DOHH2 (cell line): ENCODE results near the gene KPNB1.

Experiments used
- H3F3A ChIP-seq: fragments of 200-600 bp; sonication (generic), shearing (Covaris generic); 2 replicates; pipeline ENCODE4 v1.6.0; 2016; ENCODE audit warnings: antibody characterized with exemption, mild to moderate bottlenecking; ENCODE audit not compliant: control insufficient read depth, insufficient read depth
- H3K27ac ChIP-seq: fragments of 200-600 bp; sonication (generic); 2 replicates; pipeline ENCODE4 v1.5.1; 2014; ENCODE audit warnings: low read depth, mild to moderate bottlenecking, low read length, moderate library complexity
- H3K27me3 ChIP-seq: fragments of 200-600 bp; sonication (generic); 2 replicates; pipeline ENCODE4 v1.6.1; 2014; ENCODE audit warnings: mild to moderate bottlenecking, low read length, mixed read lengths; ENCODE audit not compliant: control insufficient read depth
- H3K36me3 ChIP-seq: fragments of 200-600 bp; sonication (generic); 2 replicates; pipeline ENCODE4 v1.6.1; 2014; ENCODE audit warnings: mild to moderate bottlenecking, low read length, moderate library complexity, mixed read lengths; ENCODE audit not compliant: control insufficient read depth
- H3K4me1 ChIP-seq: fragments of 200-600 bp; sonication (generic); 2 replicates; pipeline ENCODE4 v1.6.1; 2014; ENCODE audit warnings: mild to moderate bottlenecking, low read length, mixed read lengths; ENCODE audit not compliant: control insufficient read depth
- H3K4me2 ChIP-seq: fragments of 200-600 bp; sonication (generic); 2 replicates; pipeline ENCODE4 v1.6.0; 2014; ENCODE audit warnings: mild to moderate bottlenecking, low read length, moderate library complexity
- H3K4me3 ChIP-seq: fragments of 200-600 bp; sonication (generic); 2 replicates; pipeline ENCODE4 v1.5.1; 2014; ENCODE audit warnings: mild to moderate bottlenecking, low read length, mixed read lengths
- H3K79me2 ChIP-seq: fragments of 200-600 bp; sonication (generic); 2 replicates; pipeline ENCODE4 v1.6.1; 2014; ENCODE audit warnings: mild to moderate bottlenecking, low read length, mixed read lengths; ENCODE audit not compliant: control insufficient read depth
- H3K9me2 ChIP-seq: fragments of 200-600 bp; sonication (generic); replicated peaks from 2 replicates; pipeline ENCODE4 v1.6.1; 2014; ENCODE audit warnings: mild to moderate bottlenecking, low read length, mixed read lengths; ENCODE audit not compliant: control insufficient read depth
- H3K9me3 ChIP-seq: fragments of 200-600 bp; sonication (generic); 2 replicates; pipeline ENCODE4 v1.6.1; 2014; ENCODE audit warnings: antibody characterized with exemption, low read length, mixed read lengths; ENCODE audit not compliant: control insufficient read depth, insufficient read depth
- H4K20me1 ChIP-seq: fragments of 200-600 bp; sonication (generic); 2 replicates; pipeline ENCODE4 v1.6.0; 2014; ENCODE audit warnings: low read depth, mild to moderate bottlenecking, antibody characterized with exemption, low read length, moderate library complexity; ENCODE audit not compliant: control insufficient read depth, insufficient read depth
- EZH2phosphoT487 ChIP-seq: fragments of 200-600 bp; sonication (generic); IDR thresholded peaks from 2 replicates; pipeline ENCODE4 v1.6.1; 2017; ENCODE audit warnings: borderline replicate concordance, mild to moderate bottlenecking, antibody characterized with exemption, low read length, moderate library complexity, mixed read lengths
- TF ChIP-seq, protein P1 (sequence below): fragments of 200-600 bp; sonication (generic); IDR thresholded peaks from one replicate; pipeline ENCODE4 v1.5.1; 2014; ENCODE audit warnings: antibody characterized with exemption, mild to moderate bottlenecking, low read depth, low read length; ENCODE audit not compliant: poor library complexity, severe bottlenecking

KPNB1 gene

GRCh38 chr17:47675380-47676198 lies 25.9 kb downstream of the KPNB1 start:
- no peaks in the 10 kb centered on the region for H3K9me3 ChIP-seq
- TF ChIP-seq, protein P1, sequence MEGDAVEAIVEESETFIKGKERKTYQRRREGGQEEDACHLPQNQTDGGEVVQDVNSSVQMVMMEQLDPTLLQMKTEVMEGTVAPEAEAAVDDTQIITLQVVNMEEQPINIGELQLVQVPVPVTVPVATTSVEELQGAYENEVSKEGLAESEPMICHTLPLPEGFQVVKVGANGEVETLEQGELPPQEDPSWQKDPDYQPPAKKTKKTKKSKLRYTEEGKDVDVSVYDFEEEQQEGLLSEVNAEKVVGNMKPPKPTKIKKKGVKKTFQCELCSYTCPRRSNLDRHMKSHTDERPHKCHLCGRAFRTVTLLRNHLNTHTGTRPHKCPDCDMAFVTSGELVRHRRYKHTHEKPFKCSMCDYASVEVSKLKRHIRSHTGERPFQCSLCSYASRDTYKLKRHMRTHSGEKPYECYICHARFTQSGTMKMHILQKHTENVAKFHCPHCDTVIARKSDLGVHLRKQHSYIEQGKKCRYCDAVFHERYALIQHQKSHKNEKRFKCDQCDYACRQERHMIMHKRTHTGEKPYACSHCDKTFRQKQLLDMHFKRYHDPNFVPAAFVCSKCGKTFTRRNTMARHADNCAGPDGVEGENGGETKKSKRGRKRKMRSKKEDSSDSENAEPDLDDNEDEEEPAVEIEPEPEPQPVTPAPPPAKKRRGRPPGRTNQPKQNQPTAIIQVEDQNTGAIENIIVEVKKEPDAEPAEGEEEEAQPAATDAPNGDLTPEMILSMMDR, result no peak
- TF ChIP-seq EZH2phosphoT487, result no peak
- no peak overlapping the region for H3K4me3 ChIP-seq
- H4K20me1 ChIP-seq, result peaks cover 12% of the 10 kb centered on the region; the same call in 1 of the 2 replicates
- peaks cover 97% of the 10 kb centered on the region for H3K36me3 ChIP-seq
- H3K27ac ChIP-seq, result no peak overlapping the region
- no peaks in the 10 kb centered on the region for H3K4me1 ChIP-seq
- peaks cover 34% of the 10 kb centered on the region for H3F3A ChIP-seq
- no peaks in the 10 kb centered on the region for H3K27me3 ChIP-seq
- H3K4me2 ChIP-seq, result no peak overlapping the region
- no peaks in the 10 kb centered on the region for H3K9me2 ChIP-seq
- H3K79me2 ChIP-seq, result peaks cover 23% of the 10 kb centered on the region

DNA sequence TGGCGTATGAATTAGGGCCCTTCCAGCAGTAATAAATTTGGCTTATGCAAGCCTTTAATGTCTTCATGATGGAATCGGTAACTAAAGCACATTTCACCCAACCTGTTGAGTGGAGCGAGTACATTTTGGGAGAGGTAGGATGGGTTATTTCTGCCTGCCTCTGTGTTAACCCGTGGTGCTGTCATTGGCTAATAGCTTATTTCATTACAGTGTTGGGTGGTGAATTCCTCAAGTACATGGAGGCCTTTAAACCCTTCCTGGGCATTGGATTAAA lies 26.4 kb downstream of the KPNB1 start:
- no peaks in the 10 kb centered on the region for H3K9me2 ChIP-seq
- no peak overlapping the region for H3K27ac ChIP-seq
- no peak overlapping the region for H3K4me3 ChIP-seq
- H3K36me3 ChIP-seq, result peaks cover 96% of the 10 kb centered on the region
- TF ChIP-seq EZH2phosphoT487, result no peak
- TF ChIP-seq, protein P1, result no peak
- H4K20me1 ChIP-seq, result peaks cover 13% of the 10 kb centered on the region; the same call in 1 of the 2 replicates
- H3K4me2 ChIP-seq, result no peak overlapping the region
- H3K79me2 ChIP-seq, result peaks cover 23% of the 10 kb centered on the region
- no peaks in the 10 kb centered on the region for H3K4me1 ChIP-seq
- no peaks in the 10 kb centered on the region for H3K9me3 ChIP-seq
- H3F3A ChIP-seq, result peaks cover 37% of the 10 kb centered on the region
- H3K27me3 ChIP-seq, result no peaks in the 10 kb centered on the region

DNA sequence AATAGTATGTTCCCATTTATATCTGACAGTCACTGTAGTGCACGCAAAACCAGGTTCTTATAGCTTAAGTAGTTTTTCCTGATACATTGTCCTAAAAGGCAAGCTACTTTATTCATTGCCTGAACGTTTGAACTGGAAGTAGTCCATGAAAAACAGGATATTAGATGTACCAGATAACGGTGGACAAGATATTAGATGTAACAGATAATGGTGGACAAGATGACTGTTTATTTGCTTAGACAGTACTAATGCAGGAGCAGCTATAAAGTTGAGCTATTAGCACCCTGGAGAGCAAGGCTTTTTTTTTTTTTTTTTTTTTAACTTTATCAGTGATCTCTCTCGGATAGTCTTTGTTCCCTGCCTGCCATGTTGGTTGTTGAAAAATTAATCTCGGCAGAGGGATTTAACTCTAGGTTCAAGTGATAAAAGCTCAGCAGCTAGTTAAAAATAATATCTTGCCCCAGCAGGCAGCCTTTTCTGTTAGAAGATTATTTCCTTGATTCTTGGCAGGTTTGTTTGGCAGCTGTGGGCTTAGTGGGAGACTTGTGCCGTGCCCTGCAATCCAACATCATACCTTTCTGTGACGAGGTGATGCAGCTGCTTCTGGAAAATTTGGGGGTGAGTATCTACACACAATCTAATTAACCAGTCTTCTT lies 26.9 kb downstream of the KPNB1 start:
- Histone ChIP-seq H3K36me3 (peaks cover 96% of the 10 kb centered on the region), H3K9me2 (no peaks in the 10 kb centered on the region), H4K20me1 (peaks cover 13% of the 10 kb centered on the region; the same call in 1 of the 2 replicates), H3K9me3 (no peaks in the 10 kb centered on the region), H3K4me2 (no peak overlapping the region), H3K27ac (no peak overlapping the region), H3K27me3 (no peaks in the 10 kb centered on the region), H3K4me3 (no peak overlapping the region), H3F3A (peaks cover 37% of the 10 kb centered on the region), H3K4me1 (no peaks in the 10 kb centered on the region), H3K79me2 (peaks cover 23% of the 10 kb centered on the region)
- TF ChIP-seq, protein P1, result no peak
- TF ChIP-seq EZH2phosphoT487, result no peak
